ENCODE data around the gene OLIG2. TPM values are rescaled to one million over a fixed set of nuclear protein-coding genes. Genes with fewer than 3 reads are reported as not detected.

The OLIG2 gene
- total RNA-seq, 1 donor from 2014 or later: not detected

GRCh38 chr21:33067043-33067442 is 41.3 kb downstream of the OLIG2 start:
- TF ChIP-seq CTCF (IDR thresholded peaks at IDR 0.05; ENCODE audit: borderline replicate concordance): no peak
- H3K36me3 ChIP-seq: no peaks in the 10 kb centered on the region
- DNase-seq: no peak
- peaks cover 24% of the 10 kb centered on the region for H3K4me1 ChIP-seq
- H3K9me3 ChIP-seq (replicated peaks): peaks cover 4% of the 10 kb centered on the region
- peaks cover 99% of the 10 kb centered on the region for H3K27me3 ChIP-seq (ENCODE audit: low read depth)
- H3K27ac ChIP-seq (replicated peaks): no peak overlapping the region
- H3K4me3 ChIP-seq: no peak overlapping the region
- intact Hi-C loops (cut with micrococcal nuclease): no loop called here

- peaks cover 4% of the 10 kb centered on the region for H3K9me3 ChIP-seq (replicated peaks)
- intact Hi-C loops (cut with micrococcal nuclease): no loop called here
- no peak overlapping the region for H3K27ac ChIP-seq (replicated peaks)
- no peak for TF ChIP-seq CTCF (IDR thresholded peaks at IDR 0.05; ENCODE audit: borderline replicate concordance)
- H3K4me3 ChIP-seq: no peak overlapping the region
- no peak for DNase-seq
- H3K27me3 ChIP-seq (ENCODE audit: low read depth): peaks cover 99% of the 10 kb centered on the region
- peaks cover 26% of the 10 kb centered on the region for H3K4me1 ChIP-seq
- no peaks in the 10 kb centered on the region for H3K36me3 ChIP-seq
Observed at GRCh38 chr21:33067457-33067856, 41.7 kb downstream of the OLIG2 start.

GRCh38 chr21:33069243-33069642 is 43.5 kb downstream of the OLIG2 start:
- intact Hi-C loops (cut with micrococcal nuclease): no loop called here
- peaks cover 99% of the 10 kb centered on the region for H3K27me3 ChIP-seq (ENCODE audit: low read depth)
- H3K4me3 ChIP-seq: no peak overlapping the region
- no peak for DNase-seq
- H3K9me3 ChIP-seq (replicated peaks): peaks cover 4% of the 10 kb centered on the region
- H3K36me3 ChIP-seq: no peaks in the 10 kb centered on the region
- H3K4me1 ChIP-seq: peaks cover 26% of the 10 kb centered on the region
- no peak overlapping the region for H3K27ac ChIP-seq (replicated peaks)
- no peak for TF ChIP-seq CTCF (IDR thresholded peaks at IDR 0.05; ENCODE audit: borderline replicate concordance)

GRCh38 chr21:33069645-33069993 is 43.9 kb downstream of the OLIG2 start:
- Histone ChIP-seq H3K27me3 (ENCODE audit: low read depth) (peaks cover 99% of the 10 kb centered on the region), H3K9me3 (replicated peaks) (peaks cover 4% of the 10 kb centered on the region), H3K4me3 (peak overlapping the region; percentile 67), H3K4me1 (peaks cover 26% of the 10 kb centered on the region), H3K27ac (replicated peaks) (no peak overlapping the region), H3K36me3 (no peaks in the 10 kb centered on the region)
- DNase-seq: no peak
- no peak for TF ChIP-seq CTCF (IDR thresholded peaks at IDR 0.05; ENCODE audit: borderline replicate concordance)
- intact Hi-C loops (cut with micrococcal nuclease): no loop called here

- DNase-seq: peak; percentile 67
- intact Hi-C loops (cut with micrococcal nuclease): no loop called here
Observed at GRCh38 chr21:33069994-33070743, 44.4 kb downstream of the OLIG2 start, which contains the start of gene OLIG1. TSS of gene OLIG1 (plus strand) at chr21:33070141. CDS start at chr21:33070247, 106 bp downstream.

More at GRCh38 chr21:33069994-33070743, 44.4 kb downstream of the OLIG2 start, which contains the start of gene OLIG1:
- H3K36me3 ChIP-seq: no peaks in the 10 kb centered on the region
- no peak for TF ChIP-seq CTCF (IDR thresholded peaks at IDR 0.05; ENCODE audit: borderline replicate concordance)
- H3K27me3 ChIP-seq (ENCODE audit: low read depth): peaks cover 99% of the 10 kb centered on the region
- peak within 1 kb of the TSS; percentile 67 for H3K4me3 ChIP-seq
- no peak within 1 kb of the TSS for H3K27ac ChIP-seq (replicated peaks)
- peaks cover 26% of the 10 kb centered on the region for H3K4me1 ChIP-seq
- H3K9me3 ChIP-seq (replicated peaks): peaks cover 4% of the 10 kb centered on the region
